Keratinocyte (primary cell): ENCODE data around the gene ENO3. TPM values are rescaled to one million over a fixed set of nuclear protein-coding genes. Genes with fewer than 3 reads are reported as not detected.
A peak's percentile ranks its signal among the peaks of the same experiment; 100 is the strongest.

Experiments used
- DNase-seq: peaks from one replicate; pipeline ENCODE4 v3.0.0-alpha.2; 2011; ENCODE audit warnings: low read depth, missing footprints, low spot score
- FAIRE-seq: peaks from 2 replicates; lab custom pipeline; 2011; peaks lifted over from hg19 to GRCh38; lab: Jason Lieb, UNC
- H2AFZ ChIP-seq: 2 replicates; pipeline ENCODE4 v1.6.0; 2012; ENCODE audit warnings: low read length, control low read depth, inconsistent platforms; ENCODE audit not compliant: control insufficient read depth
- H3K27ac ChIP-seq: 2 replicates; pipeline ENCODE4 v1.5.1; 2011; ENCODE audit warnings: low read length; ENCODE audit not compliant: control insufficient read depth, insufficient read depth
- H3K27me3 ChIP-seq: 3 replicates; pipeline ENCODE4 v1.6.0; 2011; ENCODE audit warnings: low read length; ENCODE audit not compliant: control insufficient read depth, insufficient read depth; ENCODE audit errors: extremely low read depth
- H3K36me3 ChIP-seq, 2 experiments: 2 replicates in 1 of 2; 3 replicates in 1 of 2; pipeline ENCODE4 v1.5.1; 2011; ENCODE audit warnings: low read length in 2 of 2, mild to moderate bottlenecking in 1 of 2; ENCODE audit not compliant: control insufficient read depth in 2 of 2, insufficient read depth in 2 of 2; ENCODE audit errors: extremely low read depth in 1 of 2
- H3K4me1 ChIP-seq: 3 replicates; pipeline ENCODE4 v1.5.1; 2011; ENCODE audit warnings: low read length; ENCODE audit not compliant: control insufficient read depth, insufficient read depth; ENCODE audit errors: extremely low read depth
- H3K4me2 ChIP-seq: 3 replicates; pipeline ENCODE4 v1.6.0; 2011; ENCODE audit warnings: low read depth, low read length; ENCODE audit not compliant: control insufficient read depth, insufficient read depth; ENCODE audit errors: extremely low read depth
- H3K4me3 ChIP-seq, 3 experiments: fragments of 200-600 bp in 1 of 3; sonication (generic) in 1 of 3; 2 replicates in 2 of 3; 3 replicates in 1 of 3; pipeline ENCODE4 v1.5.1; 2011 to 2016; ENCODE audit warnings: low read length in 3 of 3, mild to moderate bottlenecking in 3 of 3, control low read depth in 2 of 3, inconsistent platforms in 1 of 3, low read depth in 1 of 3, mixed read lengths in 1 of 3, mixed run types in 1 of 3, moderate library complexity in 1 of 3; ENCODE audit not compliant: control insufficient read depth in 2 of 3, insufficient read depth in 2 of 3; ENCODE audit errors: extremely low read depth in 1 of 3
- H3K79me2 ChIP-seq: 2 replicates; pipeline ENCODE4 v1.6.0; 2012; ENCODE audit warnings: low read length; ENCODE audit not compliant: control insufficient read depth, insufficient read depth
- H3K9ac ChIP-seq: 3 replicates; pipeline ENCODE4 v1.6.0; 2011; ENCODE audit warnings: low read length; ENCODE audit not compliant: control insufficient read depth, insufficient read depth; ENCODE audit errors: extremely low read depth
- H3K9me1 ChIP-seq: 3 replicates; pipeline ENCODE4 v1.6.0; 2011; ENCODE audit warnings: low read length; ENCODE audit not compliant: control insufficient read depth, insufficient read depth; ENCODE audit errors: extremely low read depth
- H3K9me3 ChIP-seq: 2 replicates; pipeline ENCODE4 v1.5.1; 2012; ENCODE audit warnings: low read depth, low read length; ENCODE audit not compliant: control insufficient read depth
- H4K20me1 ChIP-seq: 3 replicates; pipeline ENCODE4 v1.6.0; 2011; ENCODE audit warnings: low read length; ENCODE audit not compliant: control insufficient read depth, insufficient read depth; ENCODE audit errors: extremely low read depth
- CTCF ChIP-seq, 3 experiments: IDR thresholded peaks in 1 of 3; conservative IDR thresholded peaks in 1 of 3; optimal IDR thresholded peaks in 1 of 3; 2 replicates in 2 of 3; 3 replicates in 1 of 3; pipeline versions ENCODE3 to v1.5.1; 2011; ENCODE audit warnings: low read length in 3 of 3, mild to moderate bottlenecking in 3 of 3, moderate library complexity in 2 of 3, control low read depth in 1 of 3, inconsistent platforms in 1 of 3; ENCODE audit not compliant: insufficient read depth in 2 of 3; ENCODE audit errors: extremely low read depth in 1 of 3
- EZH2 ChIP-seq: IDR thresholded peaks from one replicate; pipeline ENCODE4 v1.6.1; 2012; ENCODE audit warnings: inconsistent platforms, mild to moderate bottlenecking, low read length, moderate library complexity
- dilution Hi-C: fragments of 300-500 bp; cut with MboI; formaldehyde crosslinking; loops from one replicate; pipeline ENCODE4 v1.7.0; 2020; ENCODE audit warnings: low sequenced_read_pairs; ENCODE audit not compliant: extremely low pct_ligation_motif_present
- polyA plus RNA-seq, 5 experiments: library from polyadenylated mRNA; depleted of rRNA in 3 of 5; stranded (reverse) in 3 of 5; stranded (forward) in 1 of 5; unstranded in 1 of 5; fragments of >200 nt; gene quantifications; 1 replicate in 1 of 5; 2 replicates in 3 of 5; 3 replicates in 1 of 5; pipeline versions ENCODE4 v1.2.1 to v1.2.3, GENCODE V29; 2011 to 2012; ENCODE audit warnings: missing spikeins in 2 of 5, low read depth in 1 of 5, low replicate concordance in 1 of 5

Gene ENO3
- polyA plus RNA-seq, 1 donor (not counting 4 experiments of a cell fraction or from before 2014, with no cell fraction given): 2.4 TPM

DNA sequence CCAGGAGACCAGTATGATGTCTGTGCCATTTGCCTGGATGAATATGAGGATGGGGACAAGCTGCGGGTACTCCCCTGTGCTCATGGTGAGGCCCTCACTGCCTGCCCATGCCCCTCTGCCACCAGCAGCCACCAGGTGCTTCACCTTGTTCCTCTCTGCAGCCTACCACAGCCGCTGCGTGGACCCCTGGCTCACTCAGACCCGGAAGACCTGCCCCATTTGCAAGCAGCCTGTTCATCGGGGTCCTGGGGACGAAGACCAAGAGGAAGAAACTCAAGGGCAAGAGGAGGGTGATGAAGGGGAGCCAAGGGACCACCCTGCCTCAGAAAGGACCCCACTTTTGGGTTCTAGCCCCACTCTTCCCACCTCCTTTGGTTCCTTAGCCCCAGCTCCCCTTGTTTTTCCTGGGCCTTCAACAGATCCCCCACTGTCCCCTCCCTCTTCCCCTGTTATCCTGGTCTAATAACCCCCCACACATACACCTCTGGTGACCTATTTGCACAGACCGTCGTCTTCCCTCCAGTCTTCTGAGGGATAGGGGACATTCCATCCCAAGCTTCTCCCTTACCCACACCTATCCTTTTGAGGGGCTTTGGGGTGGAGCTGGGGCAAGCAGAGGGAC, 6.3 kb upstream of the ENO3 start:
- Histone ChIP-seq H3K9me1 (no peaks in the 10 kb centered on the region), H3K9ac (peak overlapping the region; percentile 94), H3K4me2 (peak overlapping the region; percentile 100), H3K27me3 (no peaks in the 10 kb centered on the region), H3K4me3 (peak overlapping the region in 2 of 3 experiments; percentile 25 to 97), H4K20me1 (peaks cover 15% of the 10 kb centered on the region), H3K27ac (peak overlapping the region; percentile 91), H3K9me3 (no peaks in the 10 kb centered on the region), H3K36me3 (peaks cover 27 to 34% of the 10 kb centered on the region in 2 experiments), H3K79me2 (peaks cover 61% of the 10 kb centered on the region), H3K4me1 (peaks cover 39% of the 10 kb centered on the region), H2AFZ (no peak overlapping the region)
- DNase-seq (no peak), FAIRE-seq (no peak)
- dilution Hi-C loops: loop anchor here (10.0 kb wide), 1 partner anchor 60 kb away; no protein-coding TSS in a partner anchor
- TF ChIP-seq EZH2 (no peak), CTCF (optimal IDR thresholded peaks at IDR 0.05 in 1 of 3, IDR thresholded peaks at IDR 0.05 in 1 of 3, conservative IDR thresholded peaks at IDR 0.05 in 1 of 3; ENCODE audit: extremely low read depth in 1 of 3, insufficient read depth in 2 of 3, low read length in 3 of 3) (no peak)

GRCh38 chr17:4945176-4945943, 5.6 kb upstream of the ENO3 start:
- TF ChIP-seq CTCF (optimal IDR thresholded peaks at IDR 0.05 in 1 of 3, IDR thresholded peaks at IDR 0.05 in 1 of 3, conservative IDR thresholded peaks at IDR 0.05 in 1 of 3; ENCODE audit: extremely low read depth in 1 of 3, insufficient read depth in 2 of 3, low read length in 3 of 3) (no peak), EZH2 (no peak)
- H3K79me2 ChIP-seq: peaks cover 61% of the 10 kb centered on the region
- DNase-seq (peak; percentile 88), FAIRE-seq (peak; percentile 90)
- peaks cover 27 to 34% of the 10 kb centered on the region in 2 experiments for H3K36me3 ChIP-seq
- no peaks in the 10 kb centered on the region for H3K27me3 ChIP-seq
- H3K9me3 ChIP-seq: no peaks in the 10 kb centered on the region
- peak overlapping the region; percentile 100 for H3K4me2 ChIP-seq
- H4K20me1 ChIP-seq: peaks cover 15% of the 10 kb centered on the region
- H3K27ac ChIP-seq: peak overlapping the region; percentile 91
- no peak overlapping the region for H2AFZ ChIP-seq
- H3K4me1 ChIP-seq: peaks cover 42% of the 10 kb centered on the region
- no peaks in the 10 kb centered on the region for H3K9me1 ChIP-seq
- dilution Hi-C loops: loop anchor here (10.0 kb wide), 1 partner anchor 59 kb away; no protein-coding TSS in a partner anchor
- H3K4me3 ChIP-seq: peak overlapping the region; percentile 43 to 99 (median 97)
- peak overlapping the region; percentile 94 for H3K9ac ChIP-seq
